Hematopoietic multipotent progenitor cell treated with erythropoietin and hydrocortisone succinate and interleukin-3 and kit ligand, for 8 days (in vitro differentiated cells): ENCODE data around the gene SHQ1.

Experiments
- DNase-seq: peaks from one replicate; pipeline ENCODE4 v3.0.0-alpha.2; 2015

SHQ1 gene

DNA sequence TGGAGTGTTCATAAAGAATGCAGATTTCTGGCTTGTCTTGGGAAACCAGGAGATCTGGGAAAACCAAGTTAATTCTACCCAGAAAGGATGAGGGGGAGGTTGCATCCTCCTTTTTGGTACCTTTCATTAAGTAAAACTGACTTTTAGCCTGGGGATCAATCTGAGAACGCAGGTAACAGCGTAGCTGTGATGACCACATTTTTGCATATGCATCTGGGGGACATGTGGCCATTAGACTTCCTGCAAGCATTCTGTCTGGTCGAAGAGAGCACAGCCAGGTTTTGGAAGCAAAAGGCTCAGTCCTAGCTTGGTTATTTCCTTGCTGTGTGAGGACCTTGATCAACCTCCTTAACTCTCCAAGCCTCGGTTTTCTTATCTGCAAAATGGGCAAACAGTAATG, 145.2 kb downstream of the SHQ1 start:
- DNase-seq = peak; percentile 16

DNA sequence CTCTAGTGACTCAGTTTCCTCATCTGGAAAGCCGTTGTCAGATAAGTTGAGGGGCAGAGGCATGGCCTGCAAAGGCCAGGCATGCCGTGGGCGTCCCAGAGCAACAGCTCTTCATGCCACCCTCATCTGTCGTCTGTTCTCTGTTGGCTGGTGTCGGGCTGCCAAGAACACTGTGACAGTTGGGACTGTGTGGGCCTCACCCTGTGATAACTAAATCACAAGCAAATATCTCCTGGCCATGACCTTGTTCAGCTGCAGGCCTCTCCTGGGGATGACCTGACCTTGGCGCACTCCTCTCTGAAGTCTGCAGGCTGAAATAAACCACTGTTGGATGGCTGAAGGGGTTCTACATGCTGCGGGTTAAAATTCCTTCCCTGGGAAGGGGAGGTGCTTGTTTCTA, 145.9 kb downstream of the SHQ1 start:
- DNase-seq = peak; percentile 88

GRCh38 chr3:72700106-72700505, 148.1 kb downstream of the SHQ1 start:
- DNase-seq = no peak

DNA sequence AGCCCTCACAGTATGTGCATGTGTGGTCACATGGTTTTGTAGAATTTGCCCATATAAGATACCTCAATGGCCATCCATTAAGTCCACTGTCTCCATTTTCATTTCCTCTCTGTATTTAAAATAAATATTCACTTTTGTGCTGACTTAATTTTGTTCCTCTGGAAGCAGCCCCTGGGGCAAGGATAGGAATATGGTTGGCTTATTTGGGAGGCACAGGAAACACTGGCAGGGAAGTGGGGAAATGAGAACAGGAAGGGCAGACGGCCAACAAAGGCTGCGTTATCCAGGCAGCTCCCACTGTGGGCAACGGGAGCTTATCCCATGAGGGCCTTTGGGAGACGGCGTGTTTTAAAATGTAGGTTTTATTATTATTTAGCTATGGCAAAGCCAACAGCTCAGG, 148.6 kb downstream of the SHQ1 start:
- DNase-seq = no peak
